Lung (tissue), 12 donors: ENCODE data around the gene MR1. TPM values are rescaled to one million over a fixed set of nuclear protein-coding genes. Genes with fewer than 3 reads are reported as not detected.

Experiments used
- ATAC-seq: fragments of 200-7000 bp; cut with Tn5 transposase; one replicate; pipeline ENCODE4 v1.9.1; 2020; ENCODE audit warnings: moderate number of reproducible peaks; ENCODE audit not compliant: insufficient read depth, low FRiP score
- DNase-seq, 3 donors: peaks; one replicate each; pipeline ENCODE4 v3.0.0-alpha.2; 2013 to 2017
- H3K27ac ChIP-seq, 2 donors: one replicate each; pipeline ENCODE4 v1.5.1; 2013; ENCODE audit warnings: mild to moderate bottlenecking in 2 of 2, moderate library complexity in 2 of 2, control low read depth in 1 of 2, inconsistent platforms in 1 of 2, low read depth in 1 of 2, low read length in 1 of 2
- H3K27me3 ChIP-seq, 3 donors: one replicate each; pipeline ENCODE4 v1.5.1; 2013; ENCODE audit warnings: low read length in 2 of 3; ENCODE audit not compliant: control insufficient read depth in 3 of 3, insufficient read depth in 3 of 3
- H3K36me3 ChIP-seq, 4 donors: one replicate each; pipeline ENCODE4 v1.5.1; 2013; ENCODE audit warnings: low read length in 4 of 4, mild to moderate bottlenecking in 1 of 4, moderate library complexity in 1 of 4; ENCODE audit not compliant: control insufficient read depth in 4 of 4, insufficient read depth in 4 of 4
- H3K4me1 ChIP-seq, 5 donors: one replicate each; pipeline ENCODE4 v1.5.1; 2013; ENCODE audit warnings: low read length in 5 of 5, mild to moderate bottlenecking in 2 of 5, moderate library complexity in 1 of 5; ENCODE audit not compliant: control insufficient read depth in 5 of 5, insufficient read depth in 5 of 5
- H3K4me3 ChIP-seq: one replicate; pipeline ENCODE4 v1.5.1; 2013; ENCODE audit warnings: mild to moderate bottlenecking, control low read depth, moderate library complexity
- H3K9ac ChIP-seq, 2 donors: one replicate each; pipeline ENCODE4 v1.5.1; 2013; ENCODE audit warnings: low read length in 2 of 2, control low read depth in 1 of 2; ENCODE audit not compliant: insufficient read depth in 1 of 2
- H3K9me3 ChIP-seq, 4 donors: one replicate each; pipeline ENCODE4 v1.5.1; 2013; ENCODE audit warnings: low read length in 3 of 4, mild to moderate bottlenecking in 1 of 4, moderate library complexity in 1 of 4; ENCODE audit not compliant: control insufficient read depth in 4 of 4, insufficient read depth in 3 of 4
- CTCF ChIP-seq: IDR thresholded peaks from 2 replicates; pipeline ENCODE4 v1.5.1; 2012; ENCODE audit warnings: mild to moderate bottlenecking; ENCODE audit errors: control extremely low read depth, extremely low read depth
- whole genome bisulfite sequencing, 2 donors: extraction: QIAGEN DNeasy Blood & Tissue Kit; methylation state at CpG; one replicate each; pipeline ENCODE4 v1.1.7; 2013; 5-methylcytosine and 5-hydroxymethylcytosine counted together
- polyA plus RNA-seq, 2 donors: library from polyadenylated mRNA; stranded (reverse); fragments of 200-250 nt; gene quantifications; one replicate each; pipeline ENCODE4 v1.2.1, GENCODE V29; 2013
- total RNA-seq, 2 donors: library from RNA; depleted of rRNA in 1 of 2; stranded (reverse); fragments of >200 nt in 1 of 2; gene quantifications; one replicate each; pipeline ENCODE4 v1.2.1, GENCODE V29; 2014 to 2021
- donor health status: control.
- donor health status: control.
- donor health status: Bipolar disorder and iron deficiency.
- donor health status: healthy.
- donor health status: DM: yes; HTN: yes; CAD: no.

MR1 gene
- total and polyA plus RNA-seq, 4 donors = 8.1 to 31.0 (median 23.9) TPM

GRCh38 chr1:181104042-181104789, 70.4 kb downstream of the MR1 start:
- H3K4me3 ChIP-seq = peak overlapping the region; percentile 66
- H3K9me3 ChIP-seq = no peaks in the 10 kb centered on the region
- H3K27ac ChIP-seq = peak overlapping the region; percentile 90 to 94
- TF ChIP-seq CTCF = no peak
- no peaks in the 10 kb centered on the region for H3K27me3 ChIP-seq
- H3K36me3 ChIP-seq = no peaks in the 10 kb centered on the region
- ATAC-seq = peak; percentile 1
- H3K9ac ChIP-seq = peak overlapping the region; percentile 61 to 66
- DNase-seq = peak in 1 of 3 donors; percentile 70
- 27 to 36% methylated on average over 17 of the region's 17 CpGs for WGBS, 2 donors
- peaks cover 6 to 40% (median 14%) of the 10 kb centered on the region in 5 donors for H3K4me1 ChIP-seq

GRCh38 chr1:181104790-181105133, 71.0 kb downstream of the MR1 start:
- Histone ChIP-seq H3K27ac (peak overlapping the region; percentile 90 to 94), H3K27me3 (no peaks in the 10 kb centered on the region), H3K4me3 (peak overlapping the region; percentile 66), H3K9ac (peak overlapping the region; percentile 61 to 66), H3K4me1 (peaks cover 6 to 35% (median 9%) of the 10 kb centered on the region in 5 donors), H3K36me3 (no peaks in the 10 kb centered on the region), H3K9me3 (no peaks in the 10 kb centered on the region)
- TF ChIP-seq CTCF = no peak
- DNase-seq = peak in 1 of 3 donors; percentile 59
- WGBS, 2 donors = 0 to 1% methylated on average over 28 of the region's 28 CpGs
- peak; percentile 3 for ATAC-seq

GRCh38 chr1:181105134-181106021, 71.6 kb downstream of the MR1 start:
- peaks cover 5 to 29% (median 8%) of the 10 kb centered on the region in 5 donors for H3K4me1 ChIP-seq
- no peaks in the 10 kb centered on the region for H3K27me3 ChIP-seq
- H3K9ac ChIP-seq = peak overlapping the region; percentile 61 to 66
- H3K36me3 ChIP-seq = no peaks in the 10 kb centered on the region
- H3K4me3 ChIP-seq = peak overlapping the region; percentile 66
- peak overlapping the region; percentile 90 to 94 for H3K27ac ChIP-seq
- no peak for TF ChIP-seq CTCF
- DNase-seq = peak; percentile 96 to 97 (median 97)
- no peaks in the 10 kb centered on the region for H3K9me3 ChIP-seq
- 1 to 3% methylated on average over 51 to 104 of the region's 104 CpGs for WGBS, 2 donors
- peak; percentile 97 for ATAC-seq
